ENCODE measurements around the gene GLI3. TPM values are rescaled to one million over a fixed set of nuclear protein-coding genes. Genes with fewer than 3 reads are reported as not detected.

GLI3 gene
- total RNA-seq, 1 donor from 2014 or later: 5.5 TPM

DNA sequence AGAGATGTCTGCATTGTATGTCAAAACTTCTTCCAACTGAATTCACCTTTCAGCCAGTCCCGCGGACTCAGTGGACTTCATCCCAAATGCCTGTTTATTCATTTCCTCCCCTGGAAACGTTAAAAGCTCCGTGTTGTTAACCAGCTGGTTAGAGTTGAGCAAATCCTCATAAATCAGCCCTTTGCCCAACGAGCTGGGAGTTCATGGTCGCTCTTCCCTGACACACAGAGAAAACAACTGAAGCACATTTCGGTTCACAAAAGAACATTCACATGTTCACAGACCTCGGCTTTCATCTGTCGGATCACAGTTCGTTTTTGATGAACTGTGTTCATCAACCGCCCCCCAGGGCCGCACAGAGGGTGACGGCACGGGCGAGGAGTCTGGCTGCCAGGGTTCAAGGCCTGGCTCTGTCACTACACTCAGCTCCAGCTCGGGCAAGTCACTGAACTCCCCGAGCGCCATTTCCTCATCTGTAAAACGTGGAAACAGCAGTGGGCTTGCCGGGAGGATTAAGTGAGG, 62.6 kb downstream of the GLI3 start:
- Histone ChIP-seq H3K27me3 (ENCODE audit: low read depth) (no peaks in the 10 kb centered on the region), H3K27ac (replicated peaks) (no peak overlapping the region), H3K9me3 (replicated peaks) (no peaks in the 10 kb centered on the region), H3K4me1 (peaks cover 17% of the 10 kb centered on the region), H3K36me3 (no peaks in the 10 kb centered on the region), H3K4me3 (no peak overlapping the region)
- DNase-seq: no peak
- no peak for TF ChIP-seq CTCF (IDR thresholded peaks at IDR 0.05; ENCODE audit: borderline replicate concordance)
- intact Hi-C loops (cut with micrococcal nuclease): no loop called here

GRCh38 chr7:42170724-42171123, 66.3 kb downstream of the GLI3 start:
- Histone ChIP-seq H3K9me3 (replicated peaks) (no peaks in the 10 kb centered on the region), H3K4me3 (no peak overlapping the region), H3K4me1 (peaks cover under 1% of the 10 kb centered on the region), H3K27me3 (ENCODE audit: low read depth) (no peaks in the 10 kb centered on the region), H3K36me3 (no peaks in the 10 kb centered on the region), H3K27ac (replicated peaks) (no peak overlapping the region)
- intact Hi-C loops (cut with micrococcal nuclease): no loop called here
- TF ChIP-seq CTCF (IDR thresholded peaks at IDR 0.05; ENCODE audit: borderline replicate concordance): no peak
- DNase-seq: no peak

GRCh38 chr7:42168512-42168911, 68.5 kb downstream of the GLI3 start:
- no peak for TF ChIP-seq CTCF (IDR thresholded peaks at IDR 0.05; ENCODE audit: borderline replicate concordance)
- DNase-seq: no peak
- intact Hi-C loops (cut with micrococcal nuclease): no loop called here
- Histone ChIP-seq H3K4me3 (no peak overlapping the region), H3K27me3 (ENCODE audit: low read depth) (no peaks in the 10 kb centered on the region), H3K27ac (replicated peaks) (no peak overlapping the region), H3K9me3 (replicated peaks) (no peaks in the 10 kb centered on the region), H3K4me1 (no peaks in the 10 kb centered on the region), H3K36me3 (no peaks in the 10 kb centered on the region)

DNA sequence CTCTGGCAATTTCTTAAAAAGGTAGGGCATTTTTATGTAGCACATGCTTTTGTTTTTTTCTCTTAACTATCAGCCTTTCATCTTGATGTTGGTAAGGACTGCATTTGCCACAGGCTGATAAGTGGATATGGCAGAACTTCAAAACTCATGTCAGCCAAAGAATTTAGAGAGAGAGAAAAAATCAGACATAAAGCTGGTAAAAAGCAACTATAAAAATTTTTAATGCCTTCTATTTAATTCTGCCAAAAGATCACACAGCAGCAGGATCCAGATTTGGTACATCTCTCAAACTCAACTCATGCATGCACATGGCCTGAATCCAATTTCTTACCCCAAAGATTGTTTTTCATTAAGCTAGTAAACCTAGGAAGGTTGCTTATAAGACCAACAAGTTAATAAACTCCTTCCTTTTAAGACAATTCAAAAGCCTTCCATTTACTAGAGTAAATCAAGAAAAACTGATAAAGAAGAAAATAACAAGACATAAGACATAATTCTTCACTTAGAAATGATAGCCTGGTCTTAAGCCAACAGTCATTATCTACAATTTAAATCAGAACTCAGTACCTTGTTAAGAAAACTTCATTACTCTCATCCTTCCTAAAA, 69.3 kb downstream of the GLI3 start:
- intact Hi-C loops (cut with micrococcal nuclease): no loop called here
- Histone ChIP-seq H3K27ac (replicated peaks) (no peak overlapping the region), H3K9me3 (replicated peaks) (no peaks in the 10 kb centered on the region), H3K4me3 (no peak overlapping the region), H3K4me1 (no peaks in the 10 kb centered on the region), H3K36me3 (no peaks in the 10 kb centered on the region), H3K27me3 (ENCODE audit: low read depth) (no peaks in the 10 kb centered on the region)
- no peak for TF ChIP-seq CTCF (IDR thresholded peaks at IDR 0.05; ENCODE audit: borderline replicate concordance)
- DNase-seq: no peak

GRCh38 chr7:42167206-42167605, 69.8 kb downstream of the GLI3 start:
- H3K36me3 ChIP-seq: no peaks in the 10 kb centered on the region
- DNase-seq: no peak
- intact Hi-C loops (cut with micrococcal nuclease): no loop called here
- H3K27me3 ChIP-seq (ENCODE audit: low read depth): no peaks in the 10 kb centered on the region
- no peaks in the 10 kb centered on the region for H3K9me3 ChIP-seq (replicated peaks)
- H3K4me3 ChIP-seq: no peak overlapping the region
- no peak overlapping the region for H3K27ac ChIP-seq (replicated peaks)
- H3K4me1 ChIP-seq: no peaks in the 10 kb centered on the region
- TF ChIP-seq CTCF (IDR thresholded peaks at IDR 0.05; ENCODE audit: borderline replicate concordance): no peak

All from left ventricle myocardium inferior (tissue), 1 donor.